SW 1271 (cell line): ENCODE measurements around the gene CCDC194.
"Not testable (repeated sequence)": the region's sequence is repeated elsewhere in the genome, so short reads cannot be mapped to it uniquely, and the experiment has no call there.

Experiments used
- DNase-seq, 2 experiments: peaks; one replicate each; lab custom pipeline; 2025; lab: John Stamatoyannopoulos, UW

CCDC194 gene

GRCh38 chr19:17370026-17370587 is 23.9 kb downstream of the CCDC194 start:
- no peak for DNase-seq

- no peak for DNase-seq
Observed at GRCh38 chr19:17365361-17365760, 28.6 kb downstream of the CCDC194 start.

DNA sequence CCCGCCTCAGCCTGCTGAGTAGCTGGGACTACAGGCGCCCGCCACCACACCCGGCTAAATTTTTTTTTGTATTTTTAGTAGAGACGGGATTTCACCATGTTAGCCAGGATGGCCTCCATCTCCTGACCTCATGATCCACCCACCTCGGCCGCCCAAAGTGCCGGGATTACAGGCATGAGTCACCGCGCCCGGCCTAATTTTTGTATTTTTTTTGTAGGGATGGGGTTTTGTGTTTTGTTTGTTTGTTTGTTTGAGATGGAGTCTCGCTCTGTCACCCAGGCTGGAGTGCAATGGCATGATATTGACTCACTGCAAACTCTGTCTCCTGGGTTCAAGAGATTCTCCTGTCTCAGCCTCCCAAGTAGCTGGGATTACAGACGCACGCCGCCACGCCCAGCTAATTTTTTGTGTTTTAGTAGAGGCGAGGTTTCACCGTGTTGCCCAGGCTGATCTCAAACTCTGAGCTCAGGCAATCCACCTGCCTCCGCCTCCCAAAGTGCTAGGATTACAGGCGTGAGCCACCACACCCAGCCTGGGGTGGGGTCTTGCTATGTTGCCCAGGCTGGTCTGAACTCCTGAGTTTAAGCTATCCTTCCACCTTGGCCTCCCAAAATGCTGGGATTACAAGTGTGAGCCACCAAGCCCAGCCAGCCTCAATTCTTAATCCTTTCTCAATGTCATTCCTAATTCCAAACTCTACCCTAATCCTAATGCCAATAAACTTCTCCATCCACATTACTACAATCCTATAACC is 30.0 kb downstream of the CCDC194 start:
- not testable (repeated sequence) for DNase-seq

- no peak for DNase-seq
Observed at GRCh38 chr19:17359905-17360800, 33.8 kb downstream of the CCDC194 start.

- DNase-seq: peak in 1 of 2 experiments; percentile 15
Observed at GRCh38 chr19:17358395-17358794, 35.6 kb downstream of the CCDC194 start.

- no peak for DNase-seq
Observed at GRCh38 chr19:17357724-17358123, 36.3 kb downstream of the CCDC194 start.

DNA sequence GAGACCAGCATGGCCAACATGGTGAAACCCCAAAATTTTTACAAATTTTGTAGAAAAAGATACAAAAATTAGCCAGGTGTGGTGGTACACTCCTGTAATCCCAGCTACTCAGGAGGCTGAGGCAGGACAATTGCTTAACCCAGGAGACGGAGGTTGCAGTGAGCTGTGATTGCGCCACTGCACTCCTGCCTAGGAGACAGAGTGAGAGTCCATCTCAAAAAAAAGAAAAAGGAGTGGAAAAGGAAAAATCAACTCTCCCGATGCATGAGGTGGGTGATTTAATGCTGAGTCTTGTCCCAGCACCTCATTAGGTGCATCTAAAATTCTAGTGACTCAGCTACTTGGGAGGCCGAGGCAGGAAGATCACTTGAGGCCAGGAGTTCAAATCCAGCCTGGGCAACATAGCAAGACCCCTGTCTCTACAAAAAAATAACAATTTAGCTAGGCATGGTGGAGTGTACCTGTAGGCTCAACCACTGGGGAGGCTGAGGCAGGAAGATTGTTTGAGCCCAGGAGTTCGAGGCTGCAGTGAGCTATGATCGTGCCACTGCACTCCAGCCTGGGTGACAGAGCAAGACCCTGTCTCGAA is 36.8 kb downstream of the CCDC194 start:
- DNase-seq: no peak

DNA sequence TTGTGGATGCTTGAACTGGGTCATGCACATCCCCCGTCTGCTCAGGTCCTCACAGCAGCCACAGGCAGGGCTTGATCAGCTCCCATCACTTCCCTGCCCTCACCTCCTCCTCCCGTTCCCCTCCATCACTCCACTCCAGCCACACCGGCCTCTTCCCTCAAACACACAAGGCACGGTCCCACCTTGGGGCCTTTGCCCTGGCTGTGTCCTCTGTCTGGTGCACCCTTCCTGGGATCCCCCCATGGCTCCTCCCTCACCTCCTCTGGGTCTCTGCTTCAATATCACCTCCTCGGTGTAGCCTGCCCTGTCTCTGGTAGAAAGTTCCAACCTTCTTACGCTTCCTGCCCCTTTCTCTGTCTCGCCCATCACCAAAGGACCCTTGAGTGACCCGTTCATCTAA is 40.6 kb downstream of the CCDC194 start:
- DNase-seq: no peak

DNA sequence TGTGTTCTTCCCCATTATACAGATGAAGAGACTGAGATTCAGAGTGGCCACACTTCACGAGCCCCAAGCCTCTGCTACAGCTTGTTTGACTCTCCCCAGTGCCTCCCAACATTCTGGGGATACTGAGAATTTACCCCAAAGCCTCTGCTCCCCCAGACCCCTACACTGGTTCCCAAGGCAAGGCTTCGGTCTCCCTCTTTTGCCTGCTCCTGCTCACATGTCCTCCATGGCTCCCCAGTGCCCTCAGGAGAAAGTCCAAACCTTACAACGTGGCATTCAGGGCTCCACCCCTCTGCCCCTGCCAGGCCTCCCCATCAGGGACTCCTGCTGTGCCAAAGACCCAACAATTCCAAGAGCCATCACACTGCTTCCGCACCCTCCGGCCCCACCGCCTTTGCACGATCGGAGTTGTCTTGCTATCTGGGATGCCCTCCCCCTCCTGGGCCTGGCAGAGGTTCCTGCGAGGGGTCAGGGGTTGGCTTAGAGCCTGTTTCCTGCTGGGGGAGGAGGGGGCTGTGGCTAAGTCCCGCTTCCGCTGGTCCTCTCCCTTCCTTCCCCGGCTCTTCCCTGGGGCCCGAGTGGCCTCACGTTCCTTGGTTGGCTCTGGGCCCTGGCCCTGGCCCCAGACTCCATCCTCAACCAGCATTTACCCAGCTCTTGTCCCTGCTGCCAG is 41.3 kb downstream of the CCDC194 start:
- DNase-seq: no peak

GRCh38 chr19:17351815-17352435 is 42.1 kb downstream of the CCDC194 start:
- DNase-seq: no peak

DNA sequence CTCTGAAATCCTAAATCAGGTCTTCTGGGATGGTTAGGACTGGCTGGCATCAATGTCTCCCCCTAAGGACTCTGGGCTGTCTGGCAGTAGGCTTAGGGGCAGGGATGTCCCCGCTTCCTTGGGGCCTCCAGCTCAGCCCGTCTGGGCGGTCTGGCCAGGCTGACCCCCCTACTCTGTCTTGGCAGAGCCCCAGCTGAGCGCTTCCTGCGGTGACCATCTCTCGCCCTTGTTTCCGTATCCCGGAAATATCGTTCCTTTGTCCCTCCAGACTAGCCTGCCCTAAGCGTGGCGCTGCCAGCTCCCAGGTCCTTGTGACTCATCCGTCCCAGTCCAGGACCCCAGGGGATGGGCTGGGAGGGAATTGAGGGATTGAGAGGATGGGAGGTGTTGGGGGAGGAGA is 45.3 kb downstream of the CCDC194 start:
- peak in 1 of 2 experiments; percentile 39 for DNase-seq

DNA sequence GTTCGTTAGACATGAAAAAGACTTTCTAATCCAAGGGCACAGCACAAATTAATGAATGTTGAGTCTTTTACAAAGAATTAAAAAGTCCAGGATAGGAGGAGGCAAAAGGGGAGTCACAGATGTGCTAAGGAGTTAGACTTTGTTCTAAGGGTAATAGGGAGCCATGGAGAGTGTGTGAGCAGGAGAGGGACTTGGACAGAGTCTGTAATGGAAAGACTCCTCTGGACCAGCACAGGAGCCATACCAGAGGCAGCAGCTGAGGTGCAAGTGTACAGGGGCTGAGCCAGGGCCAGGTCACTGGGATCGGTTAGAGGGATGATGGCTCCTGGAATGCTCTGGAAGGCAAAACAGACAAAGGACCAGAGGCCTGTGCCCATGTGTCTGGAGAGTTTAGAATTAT is 46.1 kb downstream of the CCDC194 start:
- DNase-seq: no peak

GRCh38 chr19:17347361-17347760 is 46.6 kb downstream of the CCDC194 start:
- no peak for DNase-seq

- DNase-seq: peak in 1 of 2 experiments; percentile 67
Observed at GRCh38 chr19:17346109-17346671, 47.8 kb downstream of the CCDC194 start.

- DNase-seq: no peak
Observed at GRCh38 chr19:17341845-17342244, 52.2 kb downstream of the CCDC194 start.

DNA sequence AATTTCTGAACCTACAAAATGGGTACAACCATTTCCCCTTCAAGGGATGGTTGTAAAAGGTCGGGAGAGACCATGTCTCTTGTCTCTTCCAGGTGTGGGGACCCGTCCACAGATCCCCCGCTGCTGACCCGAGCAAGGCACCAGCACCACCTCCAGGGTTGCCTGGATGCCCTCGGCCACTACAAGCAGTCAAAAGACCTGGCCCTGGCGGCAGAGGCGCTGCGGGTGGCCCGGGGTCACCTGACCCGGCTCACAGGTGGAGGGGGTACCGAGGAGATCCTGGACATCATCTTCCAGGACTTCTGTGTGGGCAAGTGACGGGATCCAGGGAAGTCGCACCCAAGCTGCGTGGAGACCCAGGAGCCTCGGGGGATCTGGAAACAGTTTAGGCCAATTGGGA is 52.6 kb downstream of the CCDC194 start:
- DNase-seq: no peak

DNA sequence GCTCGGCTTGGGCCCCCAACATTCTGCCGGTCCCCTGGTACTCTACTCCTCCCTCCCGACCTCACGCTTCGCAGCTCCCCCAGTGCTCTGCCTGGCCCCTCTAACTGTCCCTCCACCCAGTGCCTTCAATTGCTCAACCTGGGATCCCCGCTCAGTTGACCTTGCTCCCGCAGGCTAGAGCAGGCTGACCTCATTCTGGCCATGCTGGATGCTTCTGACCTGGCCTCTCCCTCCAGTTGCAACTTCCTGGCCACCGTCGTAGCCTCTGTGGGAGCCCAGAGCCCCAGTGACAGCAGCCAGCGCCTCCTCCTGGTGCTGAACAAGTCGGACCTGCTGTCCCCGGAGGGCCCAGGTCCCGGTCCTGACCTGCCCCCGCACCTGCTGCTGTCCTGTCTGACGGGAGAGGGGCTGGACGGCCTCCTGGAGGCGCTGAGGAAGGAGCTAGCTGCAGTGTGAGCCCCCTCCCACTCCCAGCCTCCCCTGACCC is 53.1 kb downstream of the CCDC194 start:
- DNase-seq: no peak
